Measurements from ENCODE around the gene TKT.
A peak's percentile ranks its signal among the peaks of the same experiment; 100 is the strongest.
"Not testable (repeated sequence)": the region's sequence is repeated elsewhere in the genome, so short reads cannot be mapped to it uniquely, and the experiment has no call there.

Gene TKT

DNA sequence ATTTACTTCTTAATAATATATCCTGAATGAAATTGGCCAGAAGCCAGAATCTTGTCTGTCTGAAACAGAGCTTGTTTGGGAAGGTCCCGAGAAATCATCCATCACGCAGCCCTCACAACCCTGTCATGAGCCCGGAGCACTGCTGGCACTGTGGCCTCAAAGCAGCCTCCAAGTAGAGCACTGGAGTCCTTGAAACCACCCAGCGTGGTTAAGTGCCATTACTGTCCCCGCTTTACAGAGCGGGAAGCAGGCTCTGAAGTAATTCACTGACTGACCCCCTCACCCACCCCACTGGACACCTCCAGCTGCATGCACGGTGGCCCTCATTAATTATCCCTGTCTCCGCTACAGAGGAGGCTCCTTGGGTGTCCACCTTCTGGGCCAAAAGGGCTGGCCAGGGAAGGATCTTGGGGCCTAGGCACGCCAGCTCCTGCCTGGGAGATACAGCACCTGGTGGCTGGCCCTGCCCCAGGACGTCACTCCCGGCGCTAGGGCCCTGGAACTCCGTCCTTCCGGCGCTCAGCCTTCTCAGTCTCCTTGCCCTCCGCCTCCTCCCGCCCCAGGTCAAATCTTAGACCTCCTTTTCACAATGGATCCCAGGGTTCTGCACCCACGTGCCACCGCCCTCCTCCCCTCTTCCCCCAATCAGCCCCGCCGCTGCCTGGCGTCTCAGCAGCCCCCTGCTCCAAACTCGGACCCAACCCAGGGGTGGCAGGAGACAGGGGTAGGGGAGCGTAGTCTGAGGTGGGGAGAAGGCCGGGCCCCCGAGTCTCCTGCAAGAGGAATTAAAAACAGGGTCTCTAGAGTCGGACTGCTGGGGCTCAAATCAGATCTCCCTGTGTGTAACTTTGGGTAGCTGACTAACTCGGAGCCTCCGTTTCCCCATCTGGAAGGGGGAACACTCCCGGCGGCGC, 1.1 kb downstream of the TKT start:
- H3K4me3 ChIP-seq (ENCODE audit: low read depth, low read length): peak overlapping the region; percentile 83

DNA sequence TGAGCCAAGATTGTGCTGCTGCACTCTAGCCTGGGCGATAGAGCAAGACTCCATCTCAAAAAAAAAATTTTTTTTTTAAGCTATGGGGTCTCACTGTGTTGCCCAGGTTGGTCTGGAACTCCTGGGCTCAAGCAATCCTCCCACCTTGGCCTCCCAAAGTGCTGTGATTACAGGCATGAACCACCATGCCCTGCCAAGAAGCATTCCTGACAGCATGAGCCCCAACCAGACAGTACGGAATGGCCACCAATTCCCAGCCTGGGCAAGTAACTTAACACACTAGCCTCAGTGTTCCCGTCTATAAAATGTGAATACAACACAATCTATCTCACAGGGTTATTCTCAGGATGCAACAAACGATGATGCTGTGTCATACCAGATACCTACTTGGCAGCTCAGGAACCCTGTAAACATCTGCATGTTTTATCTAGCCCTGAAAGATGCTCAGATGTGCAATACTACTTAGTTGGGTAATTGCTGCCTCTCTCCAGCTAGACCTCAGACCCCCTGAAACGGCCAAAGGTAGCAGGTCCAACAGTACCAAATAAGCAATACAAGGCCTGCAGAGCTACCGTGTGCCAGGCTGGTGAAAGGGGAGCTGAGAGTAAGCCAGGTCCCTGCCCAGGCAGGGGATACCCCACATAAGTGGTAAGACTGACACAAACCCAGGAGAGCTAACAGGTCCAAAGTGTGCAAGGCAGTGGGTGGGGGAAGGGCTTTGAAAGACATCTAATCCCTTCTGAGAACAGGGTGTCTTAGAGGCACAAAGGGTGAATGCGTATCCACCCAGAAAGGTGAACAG, 1.9 kb downstream of the TKT start:
- TF ChIP-seq, protein P1, sequence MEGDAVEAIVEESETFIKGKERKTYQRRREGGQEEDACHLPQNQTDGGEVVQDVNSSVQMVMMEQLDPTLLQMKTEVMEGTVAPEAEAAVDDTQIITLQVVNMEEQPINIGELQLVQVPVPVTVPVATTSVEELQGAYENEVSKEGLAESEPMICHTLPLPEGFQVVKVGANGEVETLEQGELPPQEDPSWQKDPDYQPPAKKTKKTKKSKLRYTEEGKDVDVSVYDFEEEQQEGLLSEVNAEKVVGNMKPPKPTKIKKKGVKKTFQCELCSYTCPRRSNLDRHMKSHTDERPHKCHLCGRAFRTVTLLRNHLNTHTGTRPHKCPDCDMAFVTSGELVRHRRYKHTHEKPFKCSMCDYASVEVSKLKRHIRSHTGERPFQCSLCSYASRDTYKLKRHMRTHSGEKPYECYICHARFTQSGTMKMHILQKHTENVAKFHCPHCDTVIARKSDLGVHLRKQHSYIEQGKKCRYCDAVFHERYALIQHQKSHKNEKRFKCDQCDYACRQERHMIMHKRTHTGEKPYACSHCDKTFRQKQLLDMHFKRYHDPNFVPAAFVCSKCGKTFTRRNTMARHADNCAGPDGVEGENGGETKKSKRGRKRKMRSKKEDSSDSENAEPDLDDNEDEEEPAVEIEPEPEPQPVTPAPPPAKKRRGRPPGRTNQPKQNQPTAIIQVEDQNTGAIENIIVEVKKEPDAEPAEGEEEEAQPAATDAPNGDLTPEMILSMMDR (conservative IDR thresholded peaks at IDR 0.05; ENCODE audit: low read depth, low read length): no peak
- peak overlapping the region; percentile 83 for H3K4me3 ChIP-seq (ENCODE audit: low read depth, low read length)
- DNase-seq (ENCODE audit: low read depth): no peak

More for the DNA sequence above, 1.1 kb downstream of the TKT start:
- TF ChIP-seq, protein P1 (conservative IDR thresholded peaks at IDR 0.05; ENCODE audit: low read depth, low read length): no peak
- DNase-seq (ENCODE audit: low read depth): peak; percentile 65

DNA sequence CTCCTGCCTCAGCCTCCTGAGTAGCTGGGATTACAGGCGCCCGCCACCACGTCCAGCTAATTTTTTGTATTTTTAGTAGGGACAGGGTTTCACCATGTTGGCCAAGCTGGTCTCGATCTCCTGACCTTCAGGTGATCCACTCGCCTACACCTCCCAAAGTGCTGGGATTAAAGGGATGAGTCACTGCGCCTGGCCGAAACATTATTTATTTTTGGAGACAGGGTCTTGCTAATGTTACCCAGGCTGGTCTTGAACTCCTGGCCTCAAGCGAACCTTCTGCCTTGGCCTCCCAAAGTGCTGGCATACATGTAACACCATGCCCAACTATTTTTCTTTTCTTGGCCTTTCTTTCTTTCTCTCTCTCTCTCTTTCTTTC, 2.9 kb downstream of the TKT start:
- not testable (repeated sequence) for DNase-seq (ENCODE audit: low read depth); H3K4me3 ChIP-seq (ENCODE audit: low read depth, low read length)

DNA sequence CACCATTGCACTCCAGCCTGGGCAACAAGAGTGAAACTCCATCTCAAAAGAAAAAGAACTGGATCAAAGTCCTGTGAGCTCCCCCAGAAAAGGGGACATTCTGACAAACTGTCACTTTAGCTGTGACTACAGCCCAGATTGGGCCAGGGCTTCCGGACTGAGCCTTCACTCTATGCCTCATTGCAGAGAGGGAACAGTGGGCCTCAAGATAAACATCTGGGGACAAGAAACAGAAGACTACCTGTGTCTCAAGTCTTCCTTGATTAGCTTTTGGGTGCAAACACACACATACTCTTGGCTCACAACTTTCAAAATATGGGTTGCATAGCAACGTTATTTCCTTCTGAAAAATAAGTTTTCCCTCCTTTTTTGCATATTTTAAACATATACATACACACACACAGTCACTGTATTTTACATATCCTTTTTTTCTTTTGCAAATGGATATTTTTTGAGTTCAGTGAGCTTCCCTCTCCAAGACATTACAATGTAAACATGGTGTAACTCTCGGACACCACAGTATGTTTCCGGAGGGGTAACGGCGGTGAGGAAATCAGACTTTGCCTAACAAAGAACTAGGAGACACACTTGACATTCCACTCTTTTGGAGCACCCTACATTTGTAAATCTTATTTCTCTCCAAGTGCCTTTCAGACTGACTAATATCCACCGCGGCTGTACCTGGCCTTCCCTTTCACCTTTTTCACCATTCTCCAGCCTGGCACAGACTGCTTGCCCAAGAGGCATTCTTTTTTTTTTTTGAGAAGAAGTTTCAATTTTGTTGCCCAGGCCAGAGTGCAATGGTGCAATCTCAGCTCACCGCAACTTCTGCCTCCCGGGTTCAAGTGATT, 3.5 kb downstream of the TKT start:
- peak overlapping the region; percentile 6 for H3K4me3 ChIP-seq (ENCODE audit: low read depth, low read length)
- TF ChIP-seq, protein P1 (conservative IDR thresholded peaks at IDR 0.05; ENCODE audit: low read depth, low read length): no peak
- DNase-seq (ENCODE audit: low read depth): peak; percentile 56

DNA sequence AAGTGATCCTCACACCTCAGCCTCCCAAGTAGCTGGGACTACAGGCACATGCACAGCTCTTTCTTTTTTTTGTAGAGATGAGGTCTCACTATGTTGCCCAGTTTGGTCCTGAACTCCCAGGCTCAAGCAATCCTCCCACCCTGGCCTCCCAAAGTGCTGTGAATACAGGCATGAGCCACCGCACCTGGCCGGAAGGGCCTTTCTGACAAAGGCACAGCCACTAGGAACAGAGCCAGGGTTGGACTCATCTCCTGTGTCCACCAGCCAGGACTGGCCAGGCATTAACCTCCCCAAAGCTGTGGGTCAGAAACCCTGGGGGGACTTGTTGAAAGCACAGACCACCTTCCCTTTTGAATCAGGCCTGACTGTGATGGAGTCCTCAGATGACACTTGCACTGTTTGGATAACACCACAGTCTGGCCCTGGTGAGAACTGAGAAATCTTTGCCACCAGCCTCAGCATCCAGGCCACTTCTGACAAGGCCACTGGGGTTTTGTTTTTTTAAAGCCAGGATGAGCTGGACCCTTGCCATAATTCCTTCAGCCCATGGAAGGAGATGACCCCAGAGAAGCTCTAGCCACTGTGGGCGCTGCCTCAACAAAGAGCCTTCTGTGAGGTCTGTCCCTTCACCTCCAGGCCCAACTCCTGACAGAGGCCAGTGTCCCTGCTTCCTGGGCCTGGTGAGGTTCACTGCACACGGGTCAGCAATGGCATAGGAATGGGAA, 4.8 kb downstream of the TKT start:
- H3K4me3 ChIP-seq (ENCODE audit: low read depth, low read length): no peak overlapping the region
- DNase-seq (ENCODE audit: low read depth): no peak
- TF ChIP-seq, protein P1 (conservative IDR thresholded peaks at IDR 0.05; ENCODE audit: low read depth, low read length): no peak

DNA sequence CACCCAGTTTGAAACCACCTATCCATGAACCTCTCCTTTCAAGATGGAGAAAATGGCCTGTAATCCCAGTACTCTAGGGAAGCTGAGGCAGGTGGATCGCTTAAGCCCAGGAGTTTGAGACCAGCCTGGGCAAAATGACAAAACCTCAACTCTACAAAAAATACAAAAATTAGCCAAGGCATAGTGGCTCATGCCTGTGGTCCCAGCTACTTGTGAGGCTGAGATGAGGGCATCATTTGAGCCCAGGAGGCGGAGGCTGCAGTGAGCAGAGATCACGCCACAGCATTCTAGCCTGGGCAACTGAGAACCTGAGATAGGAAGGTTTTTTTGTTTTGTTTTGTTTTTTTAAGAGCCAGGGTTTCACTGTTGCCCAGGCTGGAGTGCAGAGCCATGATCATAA, 5.4 kb downstream of the TKT start:
- no peak for DNase-seq (ENCODE audit: low read depth)
- TF ChIP-seq, protein P1 (conservative IDR thresholded peaks at IDR 0.05; ENCODE audit: low read depth, low read length): no peak
- no peak overlapping the region for H3K4me3 ChIP-seq (ENCODE audit: low read depth, low read length)

Measured in choroid plexus epithelial cell (primary cell).